HG02938 (cell line): ENCODE results near the gene PTPN7.
"Not testable (repeated sequence)": the region's sequence is repeated elsewhere in the genome, so short reads cannot be mapped to it uniquely, and the experiment has no call there.

Experiments
- ATAC-seq: cut with Tn5 transposase; IDR thresholded peaks from one replicate; pipeline ENCODE4 v1.9.1; 2021; ENCODE audit warnings: mild to moderate bottlenecking, moderate library complexity; ENCODE audit not compliant: unreplicated experiment

Gene PTPN7

GRCh38 chr1:202189918-202190715, 29.7 kb upstream of the PTPN7 start:
- no peak for ATAC-seq

GRCh38 chr1:202189001-202189790, 28.8 kb upstream of the PTPN7 start:
- no peak for ATAC-seq

GRCh38 chr1:202187697-202188407, 27.4 kb upstream of the PTPN7 start:
- no peak for ATAC-seq

GRCh38 chr1:202187041-202187671, 26.8 kb upstream of the PTPN7 start:
- ATAC-seq: no peak

- no peak for ATAC-seq
Observed at GRCh38 chr1:202186327-202186726, 25.9 kb upstream of the PTPN7 start.

GRCh38 chr1:202184750-202185460, 24.5 kb upstream of the PTPN7 start:
- ATAC-seq: peak; percentile 48

- ATAC-seq: no peak
Observed at GRCh38 chr1:202182040-202182877, 21.9 kb upstream of the PTPN7 start.

- no peak for ATAC-seq
Observed at GRCh38 chr1:202181586-202181985, 21.2 kb upstream of the PTPN7 start.

- ATAC-seq: not testable (repeated sequence)
Observed at GRCh38 chr1:202180751-202181139, 20.3 kb upstream of the PTPN7 start.

- no peak for ATAC-seq
Observed at GRCh38 chr1:202179828-202180750, 19.7 kb upstream of the PTPN7 start.

- ATAC-seq: no peak
Observed at GRCh38 chr1:202176949-202177927, 16.8 kb upstream of the PTPN7 start.

GRCh38 chr1:202173993-202174392, 13.6 kb upstream of the PTPN7 start:
- ATAC-seq: no peak

GRCh38 chr1:202172015-202172355, 11.6 kb upstream of the PTPN7 start:
- ATAC-seq: no peak

GRCh38 chr1:202171292-202172014, 11.1 kb upstream of the PTPN7 start:
- no peak for ATAC-seq

GRCh38 chr1:202170726-202171125, 10.3 kb upstream of the PTPN7 start:
- no peak for ATAC-seq

GRCh38 chr1:202168861-202169260, 8.5 kb upstream of the PTPN7 start:
- no peak for ATAC-seq
